ENCODE data around the gene KCNG1. TPM values are rescaled to one million over a fixed set of nuclear protein-coding genes. Genes with fewer than 3 reads are reported as not detected.

Gene KCNG1
- total and polyA plus RNA-seq, 2 of the 8 experiments (the other 6 are each of a cell fraction or from before 2014, with no cell fraction given) = 16.0 to 18.0 TPM

DNA sequence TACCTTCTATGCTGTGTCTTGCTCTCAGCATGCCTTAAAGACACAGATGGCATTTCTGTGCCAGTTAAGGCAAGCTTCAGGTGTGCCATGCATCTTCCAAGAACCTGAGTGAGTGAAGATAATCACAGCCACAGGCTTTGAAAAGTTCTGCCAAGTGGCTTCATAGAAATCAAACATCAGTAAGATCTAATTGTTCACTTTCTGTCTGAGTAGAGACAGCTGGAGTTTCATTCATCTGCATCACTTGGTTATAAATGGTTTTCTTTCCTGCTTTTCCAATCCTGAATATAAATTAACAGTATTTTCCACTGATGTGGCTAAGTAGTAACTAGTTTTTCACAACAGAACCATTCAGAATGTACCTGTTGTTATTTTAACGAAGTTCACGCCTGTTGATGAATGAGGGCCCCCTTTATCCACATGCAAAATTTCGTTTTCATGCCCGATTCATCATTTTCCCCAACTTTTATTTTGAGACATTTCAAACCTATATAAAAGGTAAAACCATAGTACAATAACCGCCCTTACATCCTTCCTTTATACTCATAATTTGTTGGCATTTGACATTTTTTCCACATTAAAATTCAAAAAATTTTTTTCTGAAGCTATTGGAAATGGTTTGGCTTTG, 38.6 kb upstream of the KCNG1 start:
- H3K23me2 ChIP-seq (ENCODE audit: low read depth, low read length) = no peaks in the 10 kb centered on the region
- H3K9me3 ChIP-seq (ENCODE audit: insufficient read depth in 2 of 2, low read depth in 1 of 2, low read length in 1 of 2) = peaks cover 2% of the 10 kb centered on the region in 2 experiments; a peak in 2 of 4 replicates
- FAIRE-seq (no peak), DNase-seq (ENCODE audit: low read depth in 1 of 2, low spot score in 2 of 2) (no peak)
- no peak overlapping the region for H3K9ac ChIP-seq (replicated peaks in 1 of 4; ENCODE audit: extremely low read depth in 1 of 4, low read depth in 3 of 4, low read length in 3 of 4)
- H3K14ac ChIP-seq (ENCODE audit: insufficient read length) = no peak overlapping the region
- H2AFZ ChIP-seq (ENCODE audit: low read length) = 0 out of 2 replicates have a peak overlapping the region, but pooled peaks have one; percentile 31
- no peak overlapping the region for H3K4ac ChIP-seq (replicated peaks; ENCODE audit: insufficient read length, low read depth, low read length)
- H3K79me2 ChIP-seq (ENCODE audit: control insufficient read depth in 1 of 2, insufficient read depth in 2 of 2, low read length in 2 of 2) = no peaks in the 10 kb centered on the region
- H3K79me1 ChIP-seq (ENCODE audit: low read depth, low read length) = no peaks in the 10 kb centered on the region
- H3K4me2 ChIP-seq (ENCODE audit: insufficient read depth in 1 of 2, low read depth in 2 of 2, low read length in 2 of 2) = no peak overlapping the region
- H3K4me3 ChIP-seq (ENCODE audit: extremely low read depth in 1 of 4, insufficient read depth in 2 of 4, low read depth in 3 of 4, low read length in 4 of 4) = no peak overlapping the region
- no peak overlapping the region for H4K8ac ChIP-seq (ENCODE audit: extremely low read depth, insufficient read depth, low read length)
- no peaks in the 10 kb centered on the region for H3K27me3 ChIP-seq (replicated peaks in 1 of 4; ENCODE audit: control insufficient read depth in 3 of 4, extremely low read depth in 1 of 4, insufficient read depth in 3 of 4, low read length in 3 of 4)
- H2AK5ac ChIP-seq (ENCODE audit: low read depth, low read length) = no peak overlapping the region
- CTCF ChIA-PET (ENCODE audit: partially characterized antibody) = interaction anchor here (0.6 to 1.9 kb wide), 2 partner anchors 71 to 246 kb away, joined by 3 to 6 read pairs; no protein-coding TSS in a partner anchor
- H2BK15ac ChIP-seq (ENCODE audit: low read length) = no peak overlapping the region
- H3K56ac ChIP-seq (replicated peaks; ENCODE audit: insufficient read length, low read depth, low read length) = no peak overlapping the region
- WGBS, 2 experiments (ENCODE audit: extremely low coverage in 1 of 2, insufficient coverage in 1 of 2, insufficient read length in 1 of 2, insufficient replicate concordance in 2 of 2, low coverage in 1 of 2, low lambda C conversion rate in 2 of 2, missing lambda C conversion rate in 1 of 2) = 82% methylated on average over 5 of the region's 5 CpGs; no CpG with 5 or more reads in 1 of the 2 experiments
- H2BK12ac ChIP-seq (ENCODE audit: low read depth, low read length) = 0 out of 2 replicates have a peak overlapping the region, but pooled peaks have one; percentile 68
- no peak overlapping the region for H2BK5ac ChIP-seq (ENCODE audit: low read depth, low read length)
- H4K20me1 ChIP-seq (replicated peaks in 1 of 2; ENCODE audit: control insufficient read depth in 1 of 2, insufficient read depth in 2 of 2, low read length in 2 of 2) = no peaks in the 10 kb centered on the region
- no peak overlapping the region for H3K27ac ChIP-seq (ENCODE audit: low read depth, low read length)
- no peak overlapping the region for H4K5ac ChIP-seq (ENCODE audit: insufficient read length, low read depth, low read length)
- H3K4me1 ChIP-seq (replicated peaks in 1 of 4; ENCODE audit: control insufficient read depth in 3 of 4, insufficient read depth in 4 of 4, low read length in 3 of 4) = no peaks in the 10 kb centered on the region
- H2BK120ac ChIP-seq (replicated peaks; ENCODE audit: low read depth, low read length) = no peak overlapping the region
- H3K23ac ChIP-seq (ENCODE audit: insufficient read length) = no peak overlapping the region
- no peak overlapping the region for H4K91ac ChIP-seq (replicated peaks; ENCODE audit: insufficient read length, low read length)
- H2BK20ac ChIP-seq (ENCODE audit: low read length) = no peak overlapping the region
- no peak overlapping the region for H3K18ac ChIP-seq (ENCODE audit: extremely low read depth, low read length)
- H3K36me3 ChIP-seq (ENCODE audit: control insufficient read depth in 2 of 4, insufficient read depth in 4 of 4, low read length in 3 of 4) = no peaks in the 10 kb centered on the region
- POLR2A ChIA-PET (ENCODE audit: partially characterized antibody) = no interaction called here
- TF ChIP-seq SIN3A (conservative IDR thresholded peaks at IDR 0.05 in 1 of 2, IDR thresholded peaks at IDR 0.05 in 1 of 2; ENCODE audit: low read depth in 1 of 2, low read length in 2 of 2) (no peak), POLR2AphosphoS5 (IDR thresholded peaks at IDR 0.05; ENCODE audit: low read depth, low read length) (no peak), SIX5 (IDR thresholded peaks at IDR 0.05; ENCODE audit: low read depth, low read length) (no peak), CEBPB (IDR thresholded peaks at IDR 0.05; ENCODE audit: low read depth, low read length) (no peak), CHD1 (IDR thresholded peaks at IDR 0.05; ENCODE audit: low read depth, low read length) (no peak), TAF1 (IDR thresholded peaks at IDR 0.05; ENCODE audit: low read depth, low read length) (no peak), MAFK (IDR thresholded peaks at IDR 0.05; ENCODE audit: low read depth, low read length) (no peak), CBX5 (IDR thresholded peaks at IDR 0.05; ENCODE audit: low read depth, low read length) (no peak), JUN (IDR thresholded peaks at IDR 0.05; ENCODE audit: low read depth, low read length) (no peak), TAF7 (optimal IDR thresholded peaks at IDR 0.05; ENCODE audit: borderline replicate concordance, low read depth, low read length) (no peak), RAD21 (IDR thresholded peaks at IDR 0.05 in 1 of 2, conservative IDR thresholded peaks at IDR 0.05 in 1 of 2; ENCODE audit: low read depth in 2 of 2, low read length in 2 of 2) (no peak), CHD2 (IDR thresholded peaks at IDR 0.05; ENCODE audit: low read length) (no peak), ZNF274 (IDR thresholded peaks at IDR 0.05; ENCODE audit: borderline replicate concordance, extremely low read depth, low read length) (no peak), TEAD4 (IDR thresholded peaks at IDR 0.05; ENCODE audit: low read depth, low read length) (no peak), SP1 (IDR thresholded peaks at IDR 0.05; ENCODE audit: low read depth, low read length) (no peak)

Measured in H1 (cell line).